HepG2 (cell line): ENCODE results near the gene KAZALD1. TPM values are rescaled to one million over a fixed set of nuclear protein-coding genes. Genes with fewer than 3 reads are reported as not detected.

ENCODE experiments used
- ARNT2 ChIP-seq: sonication (generic); formaldehyde crosslinking; IDR thresholded peaks from 2 replicates; pipeline ENCODE4 v1.8.0; 2022; ENCODE audit warnings: mild to moderate bottlenecking, low read depth, missing genetic modification reagents, moderate library complexity
- ATF5 ChIP-seq: sonication (generic); formaldehyde crosslinking; IDR thresholded peaks from 2 replicates; pipeline ENCODE4 v1.4.0; 2020; ENCODE audit warnings: mild to moderate bottlenecking, low read depth, missing genetic modification reagents
- E2F5 ChIP-seq: sonication (generic); formaldehyde crosslinking; conservative IDR thresholded peaks from 2 replicates; pipeline ENCODE4 v1.4.0; 2020; ENCODE audit warnings: missing genetic modification reagents
- EEA1 ChIP-seq: sonication (generic); formaldehyde crosslinking; IDR thresholded peaks from 2 replicates; pipeline ENCODE4 v1.5.1; 2020; ENCODE audit warnings: mild to moderate bottlenecking, missing genetic modification reagents, borderline replicate concordance
- FOXP1 ChIP-seq, 2 experiments: fragments of 450-650 bp in 1 of 2; IDR thresholded peaks; 2 replicates each; pipeline ENCODE4 v1.6.1; 2017 to 2018; ENCODE audit warnings: antibody characterized with exemption in 1 of 2
- MEIS1 ChIP-seq: sonication (generic); formaldehyde crosslinking; IDR thresholded peaks from 2 replicates; pipeline ENCODE4 v1.9.0; 2021; ENCODE audit warnings: mild to moderate bottlenecking, missing genetic modification reagents, moderate library complexity, borderline replicate concordance
- NCOA1 ChIP-seq: sonication (generic); formaldehyde crosslinking; IDR thresholded peaks from 2 replicates; pipeline ENCODE4 v1.9.0; 2021; ENCODE audit warnings: missing genetic modification reagents
- SAFB2 ChIP-seq: sonication (generic); formaldehyde crosslinking; IDR thresholded peaks from 2 replicates; pipeline ENCODE4 v1.5.1; 2020; ENCODE audit warnings: missing genetic modification reagents, low read depth, mild to moderate bottlenecking, borderline replicate concordance
- SMARCC2 ChIP-seq: fragments of 450-650 bp; IDR thresholded peaks from 2 replicates; pipeline ENCODE4 v1.6.1; 2017; ENCODE audit warnings: antibody characterized with exemption, mild to moderate bottlenecking
- SPEN ChIP-seq: sonication (generic); formaldehyde crosslinking; IDR thresholded peaks from 2 replicates; pipeline ENCODE4 v1.5.1; 2020; ENCODE audit warnings: low read depth, mild to moderate bottlenecking, missing genetic modification reagents
- ZBED4 ChIP-seq: sonication (generic); formaldehyde crosslinking; IDR thresholded peaks from 2 replicates; pipeline ENCODE4 v1.4.0; 2020; ENCODE audit warnings: missing genetic modification reagents, borderline replicate concordance
- ZMYM3 ChIP-seq: sonication (generic); formaldehyde crosslinking; IDR thresholded peaks from 2 replicates; pipeline ENCODE4 v1.5.1; 2020; ENCODE audit warnings: mild to moderate bottlenecking, missing genetic modification reagents
- ZNF207 ChIP-seq: fragments of 450-650 bp; IDR thresholded peaks from 2 replicates; pipeline ENCODE4 v1.6.1; 2016; ENCODE audit warnings: antibody characterized with exemption, borderline replicate concordance
- polyA plus RNA-seq, 8 experiments: library from polyadenylated mRNA; depleted of rRNA in 3 of 8; stranded (reverse) in 7 of 8; unstranded in 1 of 8; fragments of >200 nt; fragmentation: Illumina TruSeq in 4 of 8; extraction: Trizol in 4 of 8; gene quantifications; 2 replicates each; pipeline versions ENCODE4 v1.2.1 to v1.2.3, GENCODE V29; 2011 to 2016; ENCODE audit warnings: low read depth in 4 of 8, missing spikeins in 1 of 8, mixed read lengths in 1 of 8; ENCODE audit not compliant: insufficient read depth in 1 of 8
- total RNA-seq, 5 experiments: library from RNA; depleted of rRNA; stranded (reverse); fragments of >200 nt; fragmentation: Illumina TruSeq; extraction: Trizol; gene quantifications; 2 replicates each; pipeline ENCODE4 v1.2.3, GENCODE V29; 2016; ENCODE audit warnings: low read depth in 1 of 5
- TF ChIP-seq, protein P1 (sequence below): sonication (generic); formaldehyde crosslinking; IDR thresholded peaks from 2 replicates; pipeline ENCODE4 v1.5.0; 2020; ENCODE audit warnings: mild to moderate bottlenecking, missing genetic modification reagents, moderate library complexity
- TF ChIP-seq, protein P2 (sequence below): sonication (generic); formaldehyde crosslinking; IDR thresholded peaks from 2 replicates; pipeline ENCODE4 v1.5.1; 2020; ENCODE audit warnings: mild to moderate bottlenecking, missing genetic modification reagents, borderline replicate concordance

Gene KAZALD1
- total and polyA plus RNA-seq, 2 of the 13 experiments (the other 11 are each of a cell fraction or from before 2014, with no cell fraction given): 16.7 to 27.7 TPM

DNA sequence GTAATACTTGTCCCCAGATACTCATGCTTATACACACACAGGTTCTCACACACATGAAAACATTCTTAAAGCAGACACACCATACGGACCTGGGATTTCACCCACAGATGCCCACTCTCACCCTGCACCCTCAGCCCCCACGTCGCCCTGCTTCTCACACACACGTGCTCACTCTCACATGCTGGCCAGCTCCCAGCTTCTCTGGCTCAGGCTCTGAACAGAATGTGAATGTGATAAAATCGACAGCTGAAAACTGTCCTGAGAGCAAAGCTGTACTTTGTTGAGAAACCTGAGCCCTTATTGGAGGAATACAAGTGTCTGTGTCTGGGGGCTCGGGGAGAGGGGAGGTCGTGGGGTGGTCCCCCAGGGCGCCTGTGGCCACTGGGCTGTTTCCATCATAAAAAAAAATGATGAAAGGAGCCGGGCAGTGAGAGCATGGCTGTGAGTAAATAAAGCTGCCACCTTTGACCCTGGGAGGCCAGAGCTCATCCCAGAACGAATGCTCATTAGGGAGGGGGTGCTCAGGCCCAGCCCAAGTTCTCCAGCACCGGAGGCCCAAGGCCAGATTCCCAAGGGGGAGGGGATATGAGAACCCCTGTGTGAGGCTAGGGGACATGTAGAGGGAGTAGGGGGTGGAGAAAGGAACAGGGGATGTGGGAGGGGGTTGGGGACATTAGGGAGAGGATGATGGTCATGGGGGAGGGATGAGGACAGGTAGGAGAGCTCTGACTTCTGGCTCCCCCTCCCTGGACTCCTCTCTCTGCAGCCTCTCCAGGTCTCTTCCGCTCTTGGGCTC, 51.2 kb downstream of the KAZALD1 start (continued):
- TF ChIP-seq ZBED4 (CRISPR knock-in tag) (peak; percentile 96), ZMYM3 (CRISPR knock-in tag) (0 out of 2 replicates have a peak, but pooled peaks have one; percentile 38), ATF5 (no peak), ARNT2 (CRISPR knock-in tag) (no peak), EEA1 (CRISPR knock-in tag) (no peak), SPEN (CRISPR knock-in tag) (peak; percentile 26; the same call in 1 of the 2 replicates), FOXP1 (IDR thresholded peaks at IDR 0.05) (no peak), FOXP1 (CRISPR knock-in tag; IDR thresholded peaks at IDR 0.05) (peak; percentile 73), E2F5 (CRISPR knock-in tag) (no peak), SAFB2 (CRISPR knock-in tag) (no peak), MEIS1 (CRISPR knock-in tag) (no peak), NCOA1 (no peak), ZNF207 (no peak), SMARCC2 (no peak)
- TF ChIP-seq, protein P1, sequence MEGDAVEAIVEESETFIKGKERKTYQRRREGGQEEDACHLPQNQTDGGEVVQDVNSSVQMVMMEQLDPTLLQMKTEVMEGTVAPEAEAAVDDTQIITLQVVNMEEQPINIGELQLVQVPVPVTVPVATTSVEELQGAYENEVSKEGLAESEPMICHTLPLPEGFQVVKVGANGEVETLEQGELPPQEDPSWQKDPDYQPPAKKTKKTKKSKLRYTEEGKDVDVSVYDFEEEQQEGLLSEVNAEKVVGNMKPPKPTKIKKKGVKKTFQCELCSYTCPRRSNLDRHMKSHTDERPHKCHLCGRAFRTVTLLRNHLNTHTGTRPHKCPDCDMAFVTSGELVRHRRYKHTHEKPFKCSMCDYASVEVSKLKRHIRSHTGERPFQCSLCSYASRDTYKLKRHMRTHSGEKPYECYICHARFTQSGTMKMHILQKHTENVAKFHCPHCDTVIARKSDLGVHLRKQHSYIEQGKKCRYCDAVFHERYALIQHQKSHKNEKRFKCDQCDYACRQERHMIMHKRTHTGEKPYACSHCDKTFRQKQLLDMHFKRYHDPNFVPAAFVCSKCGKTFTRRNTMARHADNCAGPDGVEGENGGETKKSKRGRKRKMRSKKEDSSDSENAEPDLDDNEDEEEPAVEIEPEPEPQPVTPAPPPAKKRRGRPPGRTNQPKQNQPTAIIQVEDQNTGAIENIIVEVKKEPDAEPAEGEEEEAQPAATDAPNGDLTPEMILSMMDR: no peak
- TF ChIP-seq, protein P2, sequence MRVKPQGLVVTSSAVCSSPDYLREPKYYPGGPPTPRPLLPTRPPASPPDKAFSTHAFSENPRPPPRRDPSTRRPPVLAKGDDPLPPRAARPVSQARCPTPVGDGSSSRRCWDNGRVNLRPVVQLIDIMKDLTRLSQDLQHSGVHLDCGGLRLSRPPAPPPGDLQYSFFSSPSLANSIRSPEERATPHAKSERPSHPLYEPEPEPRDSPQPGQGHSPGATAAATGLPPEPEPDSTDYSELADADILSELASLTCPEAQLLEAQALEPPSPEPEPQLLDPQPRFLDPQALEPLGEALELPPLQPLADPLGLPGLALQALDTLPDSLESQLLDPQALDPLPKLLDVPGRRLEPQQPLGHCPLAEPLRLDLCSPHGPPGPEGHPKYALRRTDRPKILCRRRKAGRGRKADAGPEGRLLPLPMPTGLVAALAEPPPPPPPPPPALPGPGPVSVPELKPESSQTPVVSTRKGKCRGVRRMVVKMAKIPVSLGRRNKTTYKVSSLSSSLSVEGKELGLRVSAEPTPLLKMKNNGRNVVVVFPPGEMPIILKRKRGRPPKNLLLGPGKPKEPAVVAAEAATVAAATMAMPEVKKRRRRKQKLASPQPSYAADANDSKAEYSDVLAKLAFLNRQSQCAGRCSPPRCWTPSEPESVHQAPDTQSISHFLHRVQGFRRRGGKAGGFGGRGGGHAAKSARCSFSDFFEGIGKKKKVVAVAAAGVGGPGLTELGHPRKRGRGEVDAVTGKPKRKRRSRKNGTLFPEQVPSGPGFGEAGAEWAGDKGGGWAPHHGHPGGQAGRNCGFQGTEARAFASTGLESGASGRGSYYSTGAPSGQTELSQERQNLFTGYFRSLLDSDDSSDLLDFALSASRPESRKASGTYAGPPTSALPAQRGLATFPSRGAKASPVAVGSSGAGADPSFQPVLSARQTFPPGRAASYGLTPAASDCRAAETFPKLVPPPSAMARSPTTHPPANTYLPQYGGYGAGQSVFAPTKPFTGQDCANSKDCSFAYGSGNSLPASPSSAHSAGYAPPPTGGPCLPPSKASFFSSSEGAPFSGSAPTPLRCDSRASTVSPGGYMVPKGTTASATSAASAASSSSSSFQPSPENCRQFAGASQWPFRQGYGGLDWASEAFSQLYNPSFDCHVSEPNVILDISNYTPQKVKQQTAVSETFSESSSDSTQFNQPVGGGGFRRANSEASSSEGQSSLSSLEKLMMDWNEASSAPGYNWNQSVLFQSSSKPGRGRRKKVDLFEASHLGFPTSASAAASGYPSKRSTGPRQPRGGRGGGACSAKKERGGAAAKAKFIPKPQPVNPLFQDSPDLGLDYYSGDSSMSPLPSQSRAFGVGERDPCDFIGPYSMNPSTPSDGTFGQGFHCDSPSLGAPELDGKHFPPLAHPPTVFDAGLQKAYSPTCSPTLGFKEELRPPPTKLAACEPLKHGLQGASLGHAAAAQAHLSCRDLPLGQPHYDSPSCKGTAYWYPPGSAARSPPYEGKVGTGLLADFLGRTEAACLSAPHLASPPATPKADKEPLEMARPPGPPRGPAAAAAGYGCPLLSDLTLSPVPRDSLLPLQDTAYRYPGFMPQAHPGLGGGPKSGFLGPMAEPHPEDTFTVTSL: peak; percentile 43; the same call in 1 of the 2 replicates
